Sigmoid colon (tissue), 4 donors: Measurements from ENCODE around the gene PAX5.

ENCODE experiments used
- POLR2AphosphoS5 ChIP-seq, 4 donors: sonication (generic); formaldehyde crosslinking; IDR thresholded peaks; one replicate each; pipeline ENCODE4 v1.6.1; 2017; ENCODE audit warnings: antibody characterized with exemption in 4 of 4
- TF ChIP-seq, protein P1 (sequence below), 4 experiments: fragments of 450-650 bp in 3 of 4; fragments of 200-600 bp in 1 of 4; IDR thresholded peaks; one replicate each; pipeline ENCODE4 v1.5.1; 2016 to 2019; ENCODE audit warnings: antibody characterized with exemption in 4 of 4, mild to moderate bottlenecking in 3 of 4, moderate library complexity in 2 of 4

GRCh38 chr9:36823466-36823865 is 210.6 kb downstream of the PAX5 start:
- TF ChIP-seq POLR2AphosphoS5 (IDR thresholded peaks at IDR 0.05): no peak
- TF ChIP-seq, protein P1, sequence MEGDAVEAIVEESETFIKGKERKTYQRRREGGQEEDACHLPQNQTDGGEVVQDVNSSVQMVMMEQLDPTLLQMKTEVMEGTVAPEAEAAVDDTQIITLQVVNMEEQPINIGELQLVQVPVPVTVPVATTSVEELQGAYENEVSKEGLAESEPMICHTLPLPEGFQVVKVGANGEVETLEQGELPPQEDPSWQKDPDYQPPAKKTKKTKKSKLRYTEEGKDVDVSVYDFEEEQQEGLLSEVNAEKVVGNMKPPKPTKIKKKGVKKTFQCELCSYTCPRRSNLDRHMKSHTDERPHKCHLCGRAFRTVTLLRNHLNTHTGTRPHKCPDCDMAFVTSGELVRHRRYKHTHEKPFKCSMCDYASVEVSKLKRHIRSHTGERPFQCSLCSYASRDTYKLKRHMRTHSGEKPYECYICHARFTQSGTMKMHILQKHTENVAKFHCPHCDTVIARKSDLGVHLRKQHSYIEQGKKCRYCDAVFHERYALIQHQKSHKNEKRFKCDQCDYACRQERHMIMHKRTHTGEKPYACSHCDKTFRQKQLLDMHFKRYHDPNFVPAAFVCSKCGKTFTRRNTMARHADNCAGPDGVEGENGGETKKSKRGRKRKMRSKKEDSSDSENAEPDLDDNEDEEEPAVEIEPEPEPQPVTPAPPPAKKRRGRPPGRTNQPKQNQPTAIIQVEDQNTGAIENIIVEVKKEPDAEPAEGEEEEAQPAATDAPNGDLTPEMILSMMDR (IDR thresholded peaks at IDR 0.05): no peak
